HPDE6-E6E7 (cell line): Measurements from ENCODE around the gene TBC1D1.

Source experiments
- DNase-seq: peaks from one replicate; pipeline ENCODE4 v3.0.0; 2011; ENCODE audit warnings: missing footprints; ENCODE audit errors: extremely low spot score

The TBC1D1 gene, protein sequence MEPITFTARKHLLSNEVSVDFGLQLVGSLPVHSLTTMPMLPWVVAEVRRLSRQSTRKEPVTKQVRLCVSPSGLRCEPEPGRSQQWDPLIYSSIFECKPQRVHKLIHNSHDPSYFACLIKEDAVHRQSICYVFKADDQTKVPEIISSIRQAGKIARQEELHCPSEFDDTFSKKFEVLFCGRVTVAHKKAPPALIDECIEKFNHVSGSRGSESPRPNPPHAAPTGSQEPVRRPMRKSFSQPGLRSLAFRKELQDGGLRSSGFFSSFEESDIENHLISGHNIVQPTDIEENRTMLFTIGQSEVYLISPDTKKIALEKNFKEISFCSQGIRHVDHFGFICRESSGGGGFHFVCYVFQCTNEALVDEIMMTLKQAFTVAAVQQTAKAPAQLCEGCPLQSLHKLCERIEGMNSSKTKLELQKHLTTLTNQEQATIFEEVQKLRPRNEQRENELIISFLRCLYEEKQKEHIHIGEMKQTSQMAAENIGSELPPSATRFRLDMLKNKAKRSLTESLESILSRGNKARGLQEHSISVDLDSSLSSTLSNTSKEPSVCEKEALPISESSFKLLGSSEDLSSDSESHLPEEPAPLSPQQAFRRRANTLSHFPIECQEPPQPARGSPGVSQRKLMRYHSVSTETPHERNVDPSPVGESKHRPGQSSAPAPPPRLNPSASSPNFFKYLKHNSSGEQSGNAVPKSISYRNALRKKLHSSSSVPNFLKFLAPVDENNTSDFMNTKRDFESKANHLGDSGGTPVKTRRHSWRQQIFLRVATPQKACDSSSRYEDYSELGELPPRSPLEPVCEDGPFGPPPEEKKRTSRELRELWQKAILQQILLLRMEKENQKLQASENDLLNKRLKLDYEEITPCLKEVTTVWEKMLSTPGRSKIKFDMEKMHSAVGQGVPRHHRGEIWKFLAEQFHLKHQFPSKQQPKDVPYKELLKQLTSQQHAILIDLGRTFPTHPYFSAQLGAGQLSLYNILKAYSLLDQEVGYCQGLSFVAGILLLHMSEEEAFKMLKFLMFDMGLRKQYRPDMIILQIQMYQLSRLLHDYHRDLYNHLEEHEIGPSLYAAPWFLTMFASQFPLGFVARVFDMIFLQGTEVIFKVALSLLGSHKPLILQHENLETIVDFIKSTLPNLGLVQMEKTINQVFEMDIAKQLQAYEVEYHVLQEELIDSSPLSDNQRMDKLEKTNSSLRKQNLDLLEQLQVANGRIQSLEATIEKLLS (N-terminal part only)

DNA sequence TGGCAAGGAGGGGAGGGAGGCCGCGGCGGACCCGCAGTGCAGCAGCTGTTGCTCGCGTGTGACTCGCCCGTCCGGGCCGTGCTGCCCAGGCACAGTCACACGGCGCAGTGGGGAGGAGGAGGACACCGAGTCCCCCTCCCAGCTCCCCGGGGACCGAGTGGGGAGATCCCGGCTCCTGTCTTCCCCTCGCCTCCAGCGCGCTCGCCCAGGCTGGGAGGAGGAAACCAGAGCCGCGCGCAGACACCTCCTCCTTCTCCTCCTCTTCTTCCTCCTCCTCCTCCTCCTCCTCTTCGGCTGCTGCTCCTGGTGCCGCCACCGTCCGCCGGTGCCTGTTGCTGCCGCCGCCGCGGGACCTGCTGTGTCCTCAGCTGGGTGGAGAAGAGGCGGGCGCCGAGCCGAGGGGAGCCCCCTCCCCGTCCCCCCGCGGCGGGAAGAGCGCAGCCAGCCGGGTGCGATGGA is at the start of gene TBC1D1:
Gene TBC1D1 (plus strand): TSS at position 284 of the 459 bp plus-strand sequence. CDS start 11,012 bp downstream, outside the sequence.
- DNase-seq: no peak

DNA sequence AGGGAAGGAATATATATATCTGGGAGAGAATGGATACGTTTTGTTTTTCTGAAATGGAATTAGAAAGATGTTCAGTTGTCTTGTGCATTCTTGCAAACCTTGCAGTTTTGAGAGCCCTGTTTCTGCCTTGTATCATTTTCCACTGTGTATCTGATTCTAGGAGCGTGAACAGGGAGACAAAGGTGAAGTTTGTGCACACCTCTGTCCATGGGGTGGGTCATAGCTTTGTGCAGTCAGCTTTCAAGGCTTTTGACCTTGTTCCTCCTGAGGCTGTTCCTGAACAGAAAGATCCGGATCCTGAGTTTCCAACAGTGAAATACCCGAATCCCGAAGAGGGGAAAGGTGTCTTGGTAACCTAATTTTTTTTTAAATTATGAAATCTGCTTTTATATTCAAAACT is 46.7 kb upstream of the TBC1D1 start:
- no peak for DNase-seq

DNA sequence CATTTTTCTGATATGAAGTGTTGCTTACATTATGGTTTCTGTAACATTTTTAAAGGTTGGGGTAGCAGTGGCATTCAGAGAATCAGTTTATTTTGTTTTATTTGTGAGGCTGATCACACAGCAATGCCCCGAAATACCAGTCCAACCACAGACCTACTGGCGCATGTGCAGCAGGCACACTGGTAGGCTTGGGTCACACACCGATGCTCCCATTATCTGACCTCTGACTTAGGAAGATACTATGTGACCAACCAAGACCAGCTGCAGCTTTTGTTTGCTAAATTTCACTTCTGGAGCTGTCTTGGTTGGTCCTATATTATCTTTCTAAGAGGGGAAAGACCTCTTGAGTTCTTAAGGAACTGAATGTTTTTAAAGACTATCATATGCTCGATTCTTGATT is 45.7 kb upstream of the TBC1D1 start:
- DNase-seq: no peak

DNA sequence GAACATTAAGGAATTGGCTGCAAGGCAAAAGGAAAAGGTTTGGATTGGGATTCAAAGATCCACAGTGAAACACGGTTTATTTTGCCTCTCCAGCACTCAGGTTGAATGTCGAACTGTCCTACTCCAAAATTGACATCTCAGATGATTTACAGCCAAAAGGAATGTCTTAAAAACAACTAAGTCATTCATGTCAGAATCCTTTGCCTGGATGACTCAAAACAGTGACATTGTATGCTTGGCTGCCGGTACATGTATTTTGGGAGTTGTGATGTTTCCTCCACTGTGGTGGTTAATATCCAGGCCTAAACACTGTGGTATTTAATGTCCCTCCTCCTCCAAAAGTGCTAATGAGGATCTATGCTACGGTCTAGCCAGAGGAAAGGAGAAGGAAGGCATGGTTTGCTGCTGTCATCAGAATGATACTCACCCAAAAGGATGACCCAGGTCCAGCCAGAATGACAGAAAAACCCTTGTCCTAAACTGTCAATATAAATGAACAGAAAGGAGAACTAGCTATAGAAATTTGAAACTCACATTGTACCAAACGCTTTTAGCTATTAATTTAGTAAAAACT is 43.5 kb upstream of the TBC1D1 start:
- no peak for DNase-seq

DNA sequence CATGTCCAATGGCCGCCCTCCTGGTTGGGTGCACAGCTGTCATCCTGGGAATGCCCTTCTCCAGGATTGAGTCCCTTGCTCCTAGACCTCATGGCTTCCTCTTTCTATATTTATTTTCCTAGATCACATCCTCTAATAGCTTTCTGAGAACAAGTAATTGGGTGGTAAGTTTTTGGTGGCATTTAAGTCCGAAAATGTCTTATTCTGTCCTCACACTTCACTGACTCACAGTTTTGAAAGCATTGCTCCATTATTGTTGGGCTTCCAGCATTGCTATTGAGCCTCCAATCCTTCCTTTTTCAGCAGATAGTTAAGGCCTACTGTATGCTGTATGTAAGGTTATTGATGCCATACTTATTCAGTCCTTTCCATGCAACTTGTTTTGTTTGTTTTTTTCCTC is 38.5 kb upstream of the TBC1D1 start:
- no peak for DNase-seq

DNA sequence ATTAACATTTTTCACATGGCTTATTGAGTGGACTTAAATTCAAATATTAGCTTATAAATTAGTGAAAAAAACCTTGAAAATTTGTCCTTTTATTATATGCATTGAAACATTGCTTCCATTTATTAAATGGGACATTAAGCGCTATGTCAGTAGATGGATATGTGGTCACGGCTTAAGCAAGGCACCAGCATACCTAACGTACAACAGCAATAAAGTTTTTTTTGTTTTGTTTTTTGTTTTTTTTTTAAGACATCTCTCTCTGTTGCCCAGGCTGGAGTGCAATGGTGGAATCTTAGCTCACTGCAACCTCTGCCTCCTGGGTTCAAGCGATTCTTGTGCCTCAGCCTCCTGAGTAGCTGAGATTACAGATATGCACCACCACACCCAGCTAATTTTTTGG is 32.8 kb upstream of the TBC1D1 start:
- DNase-seq: no peak

DNA sequence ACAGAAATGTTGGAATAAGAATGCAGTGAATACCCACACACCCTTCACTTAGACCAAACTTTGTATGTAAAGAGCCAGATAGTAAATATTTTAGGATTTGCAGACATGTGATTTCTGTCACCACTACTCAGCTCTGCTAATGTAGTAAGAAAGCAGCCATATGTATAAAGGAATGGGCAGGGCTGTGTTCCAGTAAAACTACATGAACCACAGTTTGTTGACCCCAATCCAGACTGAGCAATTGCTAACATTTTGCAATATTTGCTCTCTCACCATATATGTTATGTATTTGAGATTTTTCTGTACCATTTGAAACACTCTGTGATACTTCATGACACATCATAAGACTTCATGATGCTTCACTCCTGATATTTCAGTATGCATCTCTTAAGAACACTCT is 32.0 kb upstream of the TBC1D1 start:
- DNase-seq: no peak

DNA sequence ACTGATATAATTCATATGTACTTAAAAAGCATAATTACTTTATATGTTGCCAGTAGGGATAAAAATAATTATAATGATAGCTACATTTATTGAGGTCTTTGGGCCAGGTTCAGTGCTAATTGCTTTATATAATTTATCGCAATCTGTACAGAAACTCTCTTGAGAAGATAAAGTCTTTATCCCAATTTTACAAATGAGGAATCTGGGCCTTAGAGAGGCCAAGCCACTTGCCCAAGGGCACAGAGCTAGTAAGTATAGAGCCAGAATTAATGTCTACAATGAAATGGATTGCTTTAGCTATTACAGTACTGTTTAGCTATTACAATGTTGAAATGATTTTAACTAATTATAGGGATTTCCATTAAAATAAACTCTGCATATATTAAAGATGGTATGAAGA is 30.6 kb upstream of the TBC1D1 start:
- DNase-seq: no peak

DNA sequence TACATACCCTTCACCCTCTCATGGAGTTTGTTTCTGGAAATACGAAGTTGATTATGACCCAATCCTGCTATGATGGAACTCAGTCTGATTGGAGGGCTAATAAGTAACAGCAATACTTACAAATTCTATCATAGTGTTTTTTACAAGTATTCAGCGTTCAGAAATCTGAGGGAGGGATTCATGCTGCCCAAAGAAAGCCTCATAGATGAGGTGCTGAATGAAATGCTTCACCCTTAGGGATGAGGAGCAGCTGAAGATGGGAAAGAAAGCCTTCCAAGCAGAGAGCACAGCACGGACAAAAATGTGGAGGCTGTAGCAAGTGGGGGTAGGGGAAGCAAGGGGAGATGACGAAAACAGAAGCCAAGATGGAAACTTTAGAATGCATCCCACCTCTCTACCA is 27.9 kb upstream of the TBC1D1 start:
- DNase-seq: no peak

DNA sequence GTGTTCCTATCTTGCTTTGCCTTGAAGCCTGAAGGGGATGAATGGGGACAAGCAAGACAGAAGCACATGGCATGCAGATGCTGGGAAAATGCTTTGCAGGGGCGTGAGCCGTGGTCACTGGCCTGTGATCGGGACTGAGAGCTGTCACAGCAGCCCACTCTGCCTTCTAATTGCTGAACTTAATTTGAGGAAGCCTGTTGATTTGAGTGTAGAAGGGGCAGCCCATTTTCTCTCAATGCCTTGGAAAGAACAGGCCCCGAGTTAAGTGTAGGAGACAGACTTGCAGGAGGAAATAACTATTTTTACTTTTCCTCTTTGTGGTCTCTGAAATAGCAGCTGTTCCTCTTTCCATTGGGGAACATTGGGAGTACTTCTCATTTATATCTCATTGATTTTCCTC is 26.1 kb upstream of the TBC1D1 start:
- no peak for DNase-seq

DNA sequence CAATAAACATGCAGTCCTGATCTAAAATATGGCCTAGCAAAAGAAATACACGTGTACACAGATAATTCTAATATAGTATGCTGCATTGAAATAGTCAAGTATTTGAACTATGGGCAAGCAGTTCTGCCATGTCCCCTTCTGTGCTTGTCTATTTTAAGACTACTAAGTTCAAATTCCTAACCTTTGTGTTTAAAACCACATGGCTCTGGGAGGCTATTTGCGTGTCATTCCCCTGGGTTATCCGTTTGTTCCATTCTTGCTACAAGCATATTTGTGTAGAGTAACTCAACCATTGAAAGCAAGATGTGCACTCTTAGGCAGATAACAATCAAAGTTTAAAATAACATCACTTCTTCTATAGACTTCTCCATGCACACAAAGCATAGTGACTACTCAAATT is 25.4 kb upstream of the TBC1D1 start:
- DNase-seq: no peak

DNA sequence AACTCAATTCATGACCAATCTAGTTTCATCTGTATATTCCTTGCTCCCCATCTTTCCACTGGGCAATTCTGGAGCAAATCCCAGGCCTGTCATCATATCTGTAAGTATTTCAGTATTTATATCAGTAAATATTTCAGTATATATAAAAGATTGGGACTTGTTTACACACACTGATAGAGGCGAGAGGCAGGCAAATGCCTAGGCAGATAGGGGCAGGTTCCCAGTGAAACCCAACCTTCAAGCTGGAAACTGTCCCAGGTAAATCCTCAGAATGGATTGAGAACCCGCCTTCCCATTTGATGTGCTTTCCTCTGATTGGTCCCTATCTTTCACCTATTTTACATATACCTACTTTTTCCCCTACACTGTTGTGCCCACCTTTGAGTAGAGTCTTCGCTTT is 23.8 kb upstream of the TBC1D1 start:
- no peak for DNase-seq

DNA sequence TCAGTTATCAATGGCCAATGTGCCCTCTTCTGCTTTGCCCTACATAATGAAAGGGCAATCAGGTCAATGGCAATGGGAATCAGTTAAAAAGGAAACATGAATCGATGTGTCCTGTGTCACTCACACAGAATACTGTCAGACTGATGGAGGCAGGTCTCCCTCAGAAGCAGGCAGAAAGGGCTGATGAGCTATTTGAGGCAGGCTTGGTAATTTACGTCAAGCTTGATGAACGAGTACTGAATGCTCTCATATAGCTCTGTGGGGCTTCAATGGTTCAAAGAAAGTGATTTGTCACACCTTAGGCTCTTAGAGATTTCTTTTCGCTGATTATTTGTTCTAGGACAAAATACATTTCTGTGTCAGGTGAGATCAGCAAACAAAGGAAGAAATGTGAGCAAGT is 22.6 kb upstream of the TBC1D1 start:
- no peak for DNase-seq

DNA sequence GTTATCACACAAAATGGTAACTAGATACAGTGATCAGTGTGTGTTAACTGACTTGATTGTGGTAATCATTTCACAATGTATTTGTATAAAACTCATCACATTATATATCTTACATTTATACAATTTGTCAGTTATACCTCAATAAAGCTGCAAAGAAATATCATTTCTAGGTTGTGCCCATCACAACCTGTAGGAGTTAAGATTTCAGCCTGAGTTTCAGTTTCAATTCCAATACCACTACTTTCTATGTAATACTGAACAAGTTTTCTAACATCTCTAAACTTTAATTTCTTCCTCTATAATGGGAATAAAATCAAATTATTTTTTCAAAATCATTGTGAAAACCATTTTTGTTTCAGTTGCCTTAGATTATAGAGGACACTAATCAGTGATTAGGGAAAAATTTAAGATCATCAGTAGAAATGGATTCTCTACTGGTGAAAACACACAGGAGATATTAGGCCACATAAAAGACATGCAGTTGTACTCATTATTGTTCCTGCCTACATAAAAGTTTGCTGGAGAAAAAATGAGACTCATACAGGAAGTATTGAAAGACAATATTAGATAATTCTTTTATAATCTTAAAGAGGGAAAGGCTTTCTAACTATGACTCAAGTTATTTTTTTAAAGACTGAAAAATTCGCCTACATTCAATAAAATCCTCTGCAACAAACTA is 18.4 kb upstream of the TBC1D1 start:
- DNase-seq: no peak

DNA sequence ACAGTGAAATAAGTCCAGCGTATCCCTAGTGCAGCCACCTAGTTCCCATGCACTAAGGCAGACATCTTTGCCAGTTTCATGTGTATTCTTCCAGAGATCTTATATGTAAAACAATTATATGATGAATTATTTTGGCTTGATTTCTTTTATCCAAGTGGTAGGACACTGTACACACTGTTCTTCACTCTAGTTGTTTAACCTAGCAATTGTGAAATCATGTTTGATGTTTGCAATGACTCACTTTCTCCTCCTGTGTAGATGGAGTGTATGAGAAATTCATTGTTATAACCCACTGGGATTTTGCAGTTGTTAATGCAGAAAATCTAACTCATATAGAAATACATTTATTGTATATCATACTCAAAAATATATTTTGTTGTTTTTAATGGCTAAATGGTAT is 17.5 kb upstream of the TBC1D1 start:
- DNase-seq: peak; percentile 64

DNA sequence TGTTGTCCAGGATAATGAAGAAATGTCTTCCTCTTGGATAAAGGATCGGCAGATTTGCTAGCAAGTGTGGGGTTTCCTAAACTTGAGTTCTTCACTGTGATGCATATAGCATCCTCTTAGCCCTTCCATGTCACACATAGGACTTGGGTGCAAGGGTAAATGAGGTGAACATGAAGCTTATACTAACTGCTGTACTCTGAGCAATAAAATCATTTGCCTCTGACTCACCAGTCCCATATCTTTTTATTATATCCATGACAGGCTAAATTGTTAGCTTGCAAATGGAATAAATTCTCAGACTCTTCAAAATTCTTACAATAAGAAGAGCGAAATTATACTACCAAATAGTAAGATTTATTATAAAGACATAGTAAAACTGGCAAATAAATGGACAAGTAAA is 14.7 kb upstream of the TBC1D1 start:
- no peak for DNase-seq

DNA sequence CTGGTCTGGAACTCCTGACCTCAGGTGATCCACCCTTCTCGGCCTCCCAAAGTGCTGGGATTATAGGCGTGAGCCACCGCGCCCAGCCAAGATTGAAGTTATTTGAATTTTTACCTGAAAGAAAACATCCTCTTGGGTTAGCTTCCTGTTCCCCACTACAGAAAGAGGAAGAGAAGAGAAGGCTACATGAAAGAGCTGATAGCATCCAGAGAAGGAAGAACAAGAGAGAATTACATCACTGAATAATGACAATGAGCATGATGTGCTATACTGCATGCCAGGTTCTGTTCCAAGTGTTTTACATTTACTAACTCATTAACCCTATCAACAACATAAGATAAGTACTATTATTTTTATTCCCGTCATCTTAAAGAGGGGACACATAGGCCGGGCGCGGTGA is 11.5 kb upstream of the TBC1D1 start:
- DNase-seq: no peak

DNA sequence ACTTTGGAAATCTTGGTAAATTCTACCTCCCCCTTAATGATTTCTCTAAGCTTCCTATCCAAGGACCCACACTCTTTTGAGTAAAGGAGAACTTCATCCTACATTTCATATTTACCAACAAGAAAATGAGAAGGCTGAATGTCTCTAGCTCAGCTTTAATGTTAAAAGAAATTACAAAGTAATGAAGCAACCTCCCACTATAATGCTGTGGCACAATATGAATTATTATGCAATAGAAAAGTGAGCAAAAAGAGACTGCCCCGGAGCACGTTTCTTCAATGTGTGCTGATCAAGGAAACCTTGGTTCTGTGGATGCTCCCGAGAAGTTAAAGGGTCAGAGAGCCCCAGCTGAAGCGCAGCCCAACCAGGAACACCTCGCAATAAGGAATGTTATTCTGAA is 9.1 kb upstream of the TBC1D1 start:
- no peak for DNase-seq

DNA sequence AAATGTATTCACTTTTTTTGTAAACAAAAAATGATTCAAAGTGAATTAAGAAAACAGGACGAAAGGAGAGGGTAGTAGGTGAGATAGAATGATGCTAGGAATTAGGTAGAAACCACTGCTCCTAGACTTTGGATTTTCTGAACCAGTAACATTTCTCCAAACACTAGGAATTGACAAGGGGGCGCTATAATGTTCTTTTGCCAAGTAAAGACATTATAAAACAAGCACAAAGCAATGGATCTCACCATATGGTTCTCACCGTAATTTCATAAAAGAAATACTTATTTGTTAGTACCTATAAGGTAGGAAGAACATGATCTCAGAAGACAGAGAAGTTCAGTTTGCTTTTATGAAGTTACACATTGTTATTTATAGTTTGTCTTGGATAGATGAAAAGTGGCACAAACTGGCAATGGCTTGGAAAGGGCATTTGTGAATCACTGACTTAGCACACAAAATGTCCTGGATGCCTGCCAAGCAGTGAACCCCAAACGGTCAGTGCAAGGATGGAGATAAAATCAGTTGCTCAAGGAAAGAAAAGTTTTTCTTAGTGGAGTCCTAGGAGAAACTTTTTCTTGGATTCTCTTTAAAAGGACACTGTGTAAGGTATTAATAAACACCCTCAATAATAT is 8.1 kb upstream of the TBC1D1 start:
- DNase-seq: no peak

DNA sequence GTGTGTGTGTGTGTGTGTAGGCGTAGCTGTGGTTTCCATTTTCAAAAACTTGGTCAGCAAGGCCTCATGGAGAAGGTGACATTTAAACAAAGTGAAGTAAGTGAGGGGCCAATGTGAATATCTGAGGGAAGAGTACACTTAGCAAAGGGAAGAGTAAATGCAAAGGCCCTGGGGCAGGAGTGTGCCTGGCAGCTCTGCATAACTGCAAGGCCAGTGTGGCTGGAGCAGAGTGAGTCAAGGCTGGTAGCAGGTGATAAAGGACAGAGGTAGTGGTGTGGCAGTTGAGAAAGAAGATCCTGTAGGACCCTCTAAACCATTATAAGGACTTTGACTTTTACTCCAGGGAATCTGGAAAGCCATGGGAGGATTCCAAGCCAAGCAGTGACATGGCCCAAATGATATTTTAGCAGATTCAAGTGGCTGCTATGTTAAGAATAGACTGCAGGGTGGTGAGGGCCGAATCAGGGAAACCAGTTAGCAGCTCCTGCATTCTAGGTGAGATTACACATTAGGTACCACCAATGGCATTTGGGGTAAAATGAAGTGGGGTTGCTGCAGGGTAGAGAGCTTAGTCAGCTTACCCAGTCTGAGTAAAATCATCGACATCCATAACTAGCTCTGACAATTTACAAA is 5.9 kb upstream of the TBC1D1 start:
- DNase-seq: no peak
